ENCODE measurements around the gene C6orf132. TPM values are rescaled to one million over a fixed set of nuclear protein-coding genes. Genes with fewer than 3 reads are reported as not detected.

C6orf132 gene
- total RNA-seq, 1 donor from 2014 or later, result 13.5 TPM

GRCh38 chr6:42118162-42119001 is 24.0 kb downstream of the C6orf132 start:
- Histone ChIP-seq H3K27ac (peak overlapping the region; percentile 65), H3K4me3 (no peak overlapping the region), H3K4me1 (peaks cover 14% of the 10 kb centered on the region), H3K27me3 (ENCODE audit: low read depth) (no peaks in the 10 kb centered on the region), H3K9me3 (no peaks in the 10 kb centered on the region), H3K36me3 (no peaks in the 10 kb centered on the region)
- intact Hi-C loops (cut with DNase I), result no loop called here
- ATAC-seq, result peak; percentile 84 to 88
- TF ChIP-seq CTCF (IDR thresholded peaks at IDR 0.05), result no peak
- DNase-seq, result peak; percentile 86

GRCh38 chr6:42117843-42118161 is 24.6 kb downstream of the C6orf132 start:
- Histone ChIP-seq H3K36me3 (no peaks in the 10 kb centered on the region), H3K27me3 (ENCODE audit: low read depth) (no peaks in the 10 kb centered on the region), H3K27ac (peak overlapping the region; percentile 65), H3K9me3 (no peaks in the 10 kb centered on the region), H3K4me3 (no peak overlapping the region), H3K4me1 (peaks cover 14% of the 10 kb centered on the region)
- no peak for TF ChIP-seq CTCF (IDR thresholded peaks at IDR 0.05)
- DNase-seq (no peak), ATAC-seq (no peak)
- intact Hi-C loops (cut with DNase I), result no loop called here

GRCh38 chr6:42113936-42114636 is 28.3 kb downstream of the C6orf132 start:
- Histone ChIP-seq H3K4me3 (no peak overlapping the region), H3K27ac (no peak overlapping the region), H3K27me3 (ENCODE audit: low read depth) (no peaks in the 10 kb centered on the region), H3K36me3 (no peaks in the 10 kb centered on the region), H3K4me1 (peaks cover 10% of the 10 kb centered on the region), H3K9me3 (no peaks in the 10 kb centered on the region)
- DNase-seq (no peak), ATAC-seq (no peak)
- intact Hi-C loops (cut with DNase I), result no loop called here
- TF ChIP-seq CTCF (IDR thresholded peaks at IDR 0.05), result no peak

GRCh38 chr6:42112351-42112750 is 30.1 kb downstream of the C6orf132 start:
- no peak for ATAC-seq
- Histone ChIP-seq H3K9me3 (no peaks in the 10 kb centered on the region), H3K4me1 (no peaks in the 10 kb centered on the region), H3K27me3 (ENCODE audit: low read depth) (no peaks in the 10 kb centered on the region), H3K27ac (no peak overlapping the region), H3K36me3 (peaks cover 3% of the 10 kb centered on the region), H3K4me3 (no peak overlapping the region)
- intact Hi-C loops (cut with DNase I), result no loop called here
- DNase-seq, result no peak
- no peak for TF ChIP-seq CTCF (IDR thresholded peaks at IDR 0.05)

- DNase-seq (no peak), ATAC-seq (no peak)
- Histone ChIP-seq H3K4me1 (no peaks in the 10 kb centered on the region), H3K27ac (no peak overlapping the region), H3K4me3 (no peak overlapping the region), H3K9me3 (no peaks in the 10 kb centered on the region), H3K36me3 (peaks cover 3% of the 10 kb centered on the region), H3K27me3 (ENCODE audit: low read depth) (no peaks in the 10 kb centered on the region)
- no peak for TF ChIP-seq CTCF (IDR thresholded peaks at IDR 0.05)
- intact Hi-C loops (cut with DNase I), result no loop called here
These were observed 31.7 kb downstream of the C6orf132 start for GRCh38 chr6:42110683-42111082.

Data from lower lobe of right lung (tissue), 2 donors.